Spinal cord (tissue), 10 donors: ENCODE measurements around the gene POLE2. TPM values are rescaled to one million over a fixed set of nuclear protein-coding genes. Genes with fewer than 3 reads are reported as not detected.

Source experiments
- DNase-seq, 6 donors: peaks; one replicate each; pipeline versions ENCODE4 v3.0.0 to v3.0.0-alpha.2; 2013 to 2015; ENCODE audit warnings: low spot score in 6 of 6, low read depth in 4 of 6
- H3K27ac ChIP-seq: one replicate; pipeline ENCODE4 v1.5.1; 2013; ENCODE audit warnings: low read depth, low read length, control low read depth
- H3K27me3 ChIP-seq: one replicate; pipeline ENCODE4 v1.6.1; 2013; ENCODE audit warnings: low read length; ENCODE audit not compliant: control insufficient read depth, insufficient read depth
- H3K36me3 ChIP-seq: one replicate; pipeline ENCODE4 v1.6.1; 2013; ENCODE audit warnings: low read length; ENCODE audit not compliant: control insufficient read depth, insufficient read depth
- H3K4me1 ChIP-seq: one replicate; pipeline ENCODE4 v1.6.1; 2013; ENCODE audit warnings: low read length; ENCODE audit not compliant: control insufficient read depth, insufficient read depth
- H3K4me3 ChIP-seq: one replicate; pipeline ENCODE4 v1.5.1; 2013; ENCODE audit warnings: low read depth, low read length, control low read depth
- H3K9me3 ChIP-seq: one replicate; pipeline ENCODE4 v1.6.1; 2013; ENCODE audit warnings: low read length; ENCODE audit not compliant: control insufficient read depth, insufficient read depth
- WGBS: methylation state at CpG from one replicate; pipeline ENCODE4 v1.1.5; 2013; ENCODE audit warnings: missing lambda C conversion rate; ENCODE audit not compliant: insufficient coverage; 5-methylcytosine and 5-hydroxymethylcytosine counted together
- polyA plus RNA-seq, 2 donors: library from polyadenylated mRNA; unstranded; fragments of 120-200 nt; gene quantifications; one replicate each; pipeline ENCODE4 v1.2.1, GENCODE V29; 2013; ENCODE audit not compliant: insufficient read length in 2 of 2
- total RNA-seq, 2 donors: library from RNA; depleted of rRNA in 1 of 2; stranded (reverse); fragments of 120-200 nt in 1 of 2; fragments of >200 nt in 1 of 2; gene quantifications; one replicate each; pipeline versions ENCODE4 v1.2.3 to v1.2.4, GENCODE V29; 2013 to 2014
- donor health status: healthy.

Gene POLE2
- total and polyA plus RNA-seq, 4 donors: 8.3 to 20.1 (median 12.7) TPM

GRCh38 chr14:49637534-49638078, 50.4 kb downstream of the POLE2 start:
- WGBS: no CpG with 5 or more reads among the region's 3 CpGs

GRCh38 chr14:49636866-49637265, 51.1 kb downstream of the POLE2 start:
- Histone ChIP-seq H3K4me1 (peaks cover 26% of the 10 kb centered on the region), H3K9me3 (no peaks in the 10 kb centered on the region), H3K4me3 (no peak overlapping the region), H3K27ac (no peak overlapping the region), H3K27me3 (no peaks in the 10 kb centered on the region), H3K36me3 (peaks cover 9% of the 10 kb centered on the region)
- no peak for DNase-seq
- whole genome bisulfite sequencing: 83% methylated on average over 1 of the region's 1 CpG

More at GRCh38 chr14:49637534-49638078, 50.4 kb downstream of the POLE2 start:
- no peak for DNase-seq
- Histone ChIP-seq H3K27ac (no peak overlapping the region), H3K4me3 (no peak overlapping the region), H3K27me3 (no peaks in the 10 kb centered on the region), H3K36me3 (peaks cover 9% of the 10 kb centered on the region), H3K9me3 (no peaks in the 10 kb centered on the region), H3K4me1 (peaks cover 22% of the 10 kb centered on the region)

GRCh38 chr14:49634547-49635334, 53.3 kb downstream of the POLE2 start, which contains the start of gene DNAAF2:
Gene DNAAF2 (minus strand): TSS chr14:49635244. CDS start chr14:49635149, 95 bp downstream.
- Histone ChIP-seq H3K4me3 (peak within 1 kb of the TSS; percentile 89), H3K9me3 (no peaks in the 10 kb centered on the region), H3K36me3 (peaks cover 9% of the 10 kb centered on the region), H3K4me1 (peaks cover 29% of the 10 kb centered on the region), H3K27ac (peak within 1 kb of the TSS; percentile 97), H3K27me3 (no peaks in the 10 kb centered on the region)
- peak; percentile 36 to 89 (median 50) for DNase-seq
- under 1% methylated on average over 77 of the region's 80 CpGs for WGBS

GRCh38 chr14:49633640-49634546, 54.1 kb downstream of the POLE2 start:
- Histone ChIP-seq H3K9me3 (no peaks in the 10 kb centered on the region), H3K4me3 (peak overlapping the region; percentile 89), H3K36me3 (peaks cover 10% of the 10 kb centered on the region), H3K4me1 (peaks cover 33% of the 10 kb centered on the region), H3K27ac (peak overlapping the region; percentile 97), H3K27me3 (no peaks in the 10 kb centered on the region)
- under 1% methylated on average over 101 of the region's 101 CpGs for WGBS
- peak; percentile 82 to 98 (median 92) for DNase-seq

GRCh38 chr14:49623941-49624839, 63.8 kb downstream of the POLE2 start:
- Histone ChIP-seq H3K4me3 (no peak overlapping the region), H3K27me3 (no peaks in the 10 kb centered on the region), H3K27ac (no peak overlapping the region), H3K4me1 (peaks cover 11% of the 10 kb centered on the region), H3K36me3 (peaks cover 16% of the 10 kb centered on the region), H3K9me3 (no peaks in the 10 kb centered on the region)
- WGBS: 80% methylated on average over 1 of the region's 6 CpGs
- DNase-seq: no peak

GRCh38 chr14:49623387-49623786, 64.6 kb downstream of the POLE2 start:
- H3K4me3 ChIP-seq: no peak overlapping the region
- H3K36me3 ChIP-seq: peaks cover 14% of the 10 kb centered on the region
- H3K27ac ChIP-seq: no peak overlapping the region
- DNase-seq: no peak
- H3K4me1 ChIP-seq: peaks cover 11% of the 10 kb centered on the region
- H3K27me3 ChIP-seq: no peaks in the 10 kb centered on the region
- no peaks in the 10 kb centered on the region for H3K9me3 ChIP-seq
- WGBS: no CpG with 5 or more reads among the region's 3 CpGs

GRCh38 chr14:49622022-49622607, 65.9 kb downstream of the POLE2 start:
- Histone ChIP-seq H3K9me3 (no peaks in the 10 kb centered on the region), H3K4me1 (peaks cover 11% of the 10 kb centered on the region), H3K27me3 (no peaks in the 10 kb centered on the region), H3K36me3 (peaks cover 21% of the 10 kb centered on the region), H3K4me3 (peak overlapping the region; percentile 99), H3K27ac (no peak overlapping the region)
- DNase-seq: no peak
- WGBS: no CpG with 5 or more reads among the region's 3 CpGs

- Histone ChIP-seq H3K27me3 (no peaks in the 10 kb centered on the region), H3K4me3 (peak overlapping the region; percentile 99), H3K27ac (peak overlapping the region; percentile 97), H3K9me3 (no peaks in the 10 kb centered on the region), H3K4me1 (peaks cover 11% of the 10 kb centered on the region), H3K36me3 (peaks cover 20% of the 10 kb centered on the region)
- peak in 3 of 6 donors; percentile 36 to 87 (median 86) for DNase-seq
- 2% methylated on average over 65 of the region's 65 CpGs for WGBS
Observed at GRCh38 chr14:49621114-49621881, 66.7 kb downstream of the POLE2 start.
